HG02798 (cell line): Measurements from ENCODE around the gene ZNF778.

Source experiments
- ATAC-seq: cut with Tn5 transposase; IDR thresholded peaks from one replicate; pipeline ENCODE4 v1.9.1; 2021; ENCODE audit warnings: mild to moderate bottlenecking; ENCODE audit not compliant: unreplicated experiment, poor library complexity

Gene ZNF778

DNA sequence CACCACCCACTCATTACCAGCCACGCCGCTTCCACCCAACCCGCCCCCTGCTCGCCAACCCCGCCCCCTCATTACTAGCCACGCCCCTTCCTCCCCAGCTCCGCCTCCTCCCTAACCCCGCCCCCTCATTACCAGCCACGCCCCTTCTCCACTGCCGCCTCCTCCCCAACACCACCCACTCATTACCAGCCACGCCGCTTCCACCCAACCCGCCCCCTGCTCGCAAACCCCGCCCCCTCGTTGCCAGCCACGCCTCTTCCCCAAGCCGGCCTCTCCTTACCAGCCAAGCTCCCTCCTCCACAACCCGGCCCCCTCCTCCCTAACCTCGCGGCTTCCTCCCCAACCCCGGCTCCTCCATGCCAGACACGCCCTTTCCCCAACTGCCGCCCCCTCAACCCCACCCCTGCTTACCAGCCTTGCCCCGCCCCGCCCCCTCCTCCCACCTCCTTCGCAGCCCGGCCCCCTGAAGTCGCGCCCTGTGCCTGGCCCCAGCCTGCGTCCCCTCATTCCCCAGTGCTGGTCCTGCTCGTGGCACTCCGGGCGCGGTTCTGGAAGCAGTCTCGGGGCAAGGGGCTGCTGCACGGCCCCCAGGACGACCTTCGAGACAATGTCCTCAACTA, 24.4 kb upstream of the ZNF778 start:
- no peak for ATAC-seq

DNA sequence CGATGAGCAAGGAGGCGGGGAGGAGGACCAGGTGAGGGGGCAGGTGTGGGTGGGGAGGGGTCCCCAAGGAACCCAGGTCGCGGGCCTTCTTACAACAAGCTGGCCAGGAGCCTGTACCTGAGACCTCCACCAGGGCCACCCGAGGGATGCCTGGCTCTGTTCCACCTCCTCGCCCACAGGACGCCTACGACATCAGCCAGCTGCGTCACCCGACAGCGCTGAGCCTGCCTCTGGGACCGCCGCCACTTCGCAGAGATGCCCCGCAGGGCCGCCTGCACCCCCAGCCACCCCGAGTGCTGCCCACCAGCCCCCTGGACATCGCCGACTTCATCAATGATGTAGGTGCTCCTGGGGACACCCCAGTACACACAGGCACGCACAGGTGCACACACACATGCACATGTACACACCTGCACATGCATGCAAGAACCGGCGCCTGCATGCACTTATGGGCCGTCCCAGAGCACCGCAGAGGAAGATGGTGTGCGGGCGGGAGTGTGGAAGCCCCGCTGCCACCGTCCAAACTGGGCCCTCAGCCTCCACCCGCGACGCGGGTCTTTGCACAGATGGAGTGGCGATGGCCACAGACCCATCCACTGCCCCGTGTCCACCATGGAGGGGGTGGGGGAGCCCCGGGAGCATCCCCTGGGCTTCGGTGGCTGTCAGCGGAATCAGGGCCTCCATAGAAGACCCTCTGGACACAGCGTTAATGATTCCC, 23.8 kb upstream of the ZNF778 start:
- ATAC-seq: no peak

DNA sequence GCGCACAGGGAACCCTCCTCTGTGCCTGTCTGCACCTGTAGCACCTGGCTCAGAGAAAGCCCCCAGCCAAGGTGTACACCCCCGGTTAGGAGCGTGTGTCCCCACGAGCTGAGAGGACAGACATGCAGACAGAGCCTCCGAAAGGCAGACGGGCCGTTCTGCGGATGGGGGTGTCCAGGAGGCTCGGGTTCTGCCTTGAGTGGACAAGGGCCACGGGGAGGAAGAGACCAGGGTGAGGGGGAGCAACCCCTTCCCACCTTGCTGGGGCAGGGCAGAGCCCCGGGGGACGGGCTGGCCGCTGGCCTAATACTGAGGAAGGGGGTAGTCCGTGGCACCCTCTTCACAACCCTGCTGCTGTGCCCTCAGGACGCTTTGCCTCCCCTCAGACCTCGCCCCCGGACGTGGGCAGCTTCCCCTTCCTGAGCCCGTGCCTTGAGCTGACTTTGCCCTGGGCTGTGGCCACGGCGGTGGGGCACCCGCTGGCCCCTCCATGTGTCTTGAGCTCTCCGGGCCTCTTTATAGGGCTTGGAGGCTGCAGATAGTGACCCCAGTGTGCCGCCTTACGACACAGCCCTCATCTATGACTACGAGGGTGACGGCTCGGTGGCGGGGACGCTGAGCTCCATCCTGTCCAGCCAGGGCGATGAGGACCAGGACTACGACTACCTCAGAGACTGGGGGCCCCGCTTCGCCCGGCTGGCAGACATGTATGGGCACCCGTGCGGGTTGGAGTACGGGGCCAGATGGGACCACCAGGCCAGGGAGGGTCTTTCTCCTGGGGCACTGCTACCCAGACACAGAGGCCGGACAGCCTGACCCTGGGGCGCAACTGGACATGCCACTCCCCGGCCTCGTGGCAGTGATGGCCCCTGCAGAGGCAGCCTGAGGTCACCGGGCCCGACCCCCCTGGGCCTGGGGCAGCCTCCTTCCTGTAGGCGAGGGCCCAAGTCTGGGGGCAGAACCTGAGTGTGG, 22.9 kb upstream of the ZNF778 start:
- ATAC-seq: no peak

DNA sequence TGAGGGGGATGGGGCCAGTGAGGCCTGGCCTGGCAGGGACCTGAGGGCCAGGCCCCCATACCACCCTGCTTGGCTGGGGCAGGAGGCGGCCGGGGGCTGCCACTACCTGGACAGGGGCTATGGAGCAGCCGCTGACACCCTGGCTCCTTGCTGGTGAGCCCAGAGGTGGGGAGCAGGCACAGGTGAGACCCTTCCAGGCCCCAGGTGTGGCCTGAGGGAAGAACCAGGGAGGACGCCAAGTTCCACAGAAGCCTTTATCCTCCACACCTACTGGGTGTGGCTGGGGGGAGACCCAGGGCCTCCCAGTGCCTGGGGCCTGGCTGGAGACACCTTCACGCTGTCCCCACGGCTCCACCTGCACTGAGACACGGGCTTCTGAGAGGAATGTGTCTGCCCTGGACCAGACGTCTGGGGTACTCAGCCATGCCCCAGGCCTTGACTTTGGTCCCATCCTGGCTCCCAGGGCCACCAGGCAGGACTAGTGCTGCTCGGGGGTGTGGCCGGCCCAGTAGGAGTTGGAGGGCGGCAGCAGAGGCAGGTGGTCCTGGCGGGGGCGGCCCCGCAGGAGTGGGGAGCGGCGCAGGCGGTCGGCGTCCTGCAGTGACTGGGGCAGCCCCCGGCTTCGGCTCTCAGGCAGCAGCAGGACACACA, 21.9 kb upstream of the ZNF778 start:
- no peak for ATAC-seq

DNA sequence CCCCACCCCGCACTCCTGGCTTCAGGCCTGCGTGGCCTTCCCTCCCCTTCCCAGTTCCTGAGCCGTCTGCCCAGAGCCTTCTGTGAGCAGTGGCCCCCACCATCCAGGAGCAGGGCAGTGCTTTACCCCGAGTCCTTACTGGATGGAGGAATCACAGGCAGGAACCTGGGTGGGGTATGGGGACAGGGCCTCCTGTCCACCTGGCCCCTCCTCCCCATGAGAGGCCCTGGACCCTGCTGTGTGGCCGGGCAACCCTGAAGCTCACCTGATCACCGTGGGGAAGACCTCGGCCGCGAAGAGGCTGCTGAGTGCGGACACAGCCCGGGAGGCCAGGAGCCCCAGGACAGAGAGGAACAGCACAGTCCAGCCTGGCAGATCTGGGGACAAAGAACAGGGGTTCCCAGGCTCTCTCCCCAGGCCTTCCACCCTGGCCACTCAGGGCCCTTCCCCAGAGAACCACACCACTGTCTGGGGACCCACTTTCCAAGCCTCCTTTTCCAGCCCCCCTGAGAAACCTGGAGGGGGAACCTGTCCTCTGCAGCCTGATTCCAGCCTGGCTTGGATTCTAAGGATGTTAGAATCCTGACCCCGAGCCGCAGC, 20.4 kb upstream of the ZNF778 start:
- no peak for ATAC-seq

DNA sequence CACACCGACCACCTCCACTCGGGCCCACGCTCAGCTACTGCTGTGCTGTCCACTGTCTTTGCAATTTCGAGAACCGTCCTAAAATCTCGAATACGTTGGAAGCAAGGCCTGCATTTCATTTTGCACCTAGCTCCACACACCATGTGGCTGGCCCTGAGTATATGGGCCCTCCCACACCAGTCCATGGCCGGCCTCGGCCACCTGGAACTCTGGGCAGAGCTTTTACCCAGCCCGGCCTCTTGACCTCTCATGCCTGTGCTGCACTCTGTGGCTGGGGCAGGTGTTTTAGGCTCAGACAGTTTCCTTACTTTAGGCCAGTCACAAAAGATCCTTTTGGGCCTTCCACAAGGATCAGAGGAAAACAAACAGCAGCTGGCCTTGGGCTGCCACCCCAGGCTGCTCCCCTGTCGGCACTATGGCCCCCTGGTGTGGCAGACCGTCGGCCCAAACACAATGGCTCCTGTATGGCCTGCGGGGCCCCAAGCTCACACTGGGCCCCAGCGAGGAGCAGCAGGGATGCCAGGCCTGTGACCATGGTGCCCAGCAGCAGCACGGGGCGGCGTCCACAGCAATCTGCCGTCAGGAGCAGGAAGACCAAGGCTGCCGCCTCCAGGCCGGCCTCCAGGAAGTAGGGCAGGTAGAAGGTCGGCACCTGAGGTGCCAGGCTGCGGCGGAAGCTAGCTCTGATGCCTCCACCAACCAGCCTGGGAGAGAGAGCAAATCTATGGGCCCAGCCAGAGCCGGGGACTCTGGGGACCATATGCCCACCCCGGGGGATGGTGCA, 19.7 kb upstream of the ZNF778 start:
- no peak for ATAC-seq

DNA sequence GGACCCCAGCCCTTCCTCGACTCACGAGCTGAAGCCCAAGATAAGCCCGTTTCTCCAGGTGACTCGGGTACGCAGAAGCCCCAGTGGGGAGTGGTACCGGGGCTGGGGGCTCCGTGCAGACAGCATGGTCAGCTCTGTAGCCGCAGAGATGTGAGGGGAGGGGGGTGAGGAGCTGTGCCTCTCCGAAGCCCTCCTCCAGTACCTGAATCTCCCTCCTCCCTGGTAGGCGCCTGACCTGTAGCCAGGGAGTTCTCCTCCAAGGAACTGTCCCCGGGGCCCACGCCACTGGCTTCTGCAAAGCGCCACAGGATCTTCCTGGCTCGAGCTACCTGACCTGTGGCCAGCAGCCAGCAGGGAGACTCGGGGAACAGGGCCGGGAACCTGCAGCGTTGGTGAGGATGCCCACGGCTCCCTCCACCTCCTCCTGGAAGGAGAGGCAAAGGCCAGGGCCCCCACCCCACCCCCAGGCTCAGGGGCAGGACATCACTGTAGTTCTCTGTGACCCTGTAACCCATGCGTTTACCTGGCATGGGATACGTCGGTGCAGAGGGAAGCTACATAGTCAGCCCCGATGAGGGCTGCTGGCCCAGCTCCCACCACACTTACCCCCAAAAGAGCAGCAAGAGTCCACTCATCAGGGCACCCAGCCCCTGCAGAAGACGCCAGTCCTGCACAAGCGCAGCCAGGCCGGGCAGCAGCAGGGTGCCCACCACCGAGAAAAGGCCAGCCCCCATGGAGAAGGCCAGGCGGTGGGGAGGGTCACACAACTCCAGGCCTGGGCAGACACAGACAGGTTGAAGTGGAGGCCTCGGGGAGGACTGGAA, 18.9 kb upstream of the ZNF778 start:
- no peak for ATAC-seq

DNA sequence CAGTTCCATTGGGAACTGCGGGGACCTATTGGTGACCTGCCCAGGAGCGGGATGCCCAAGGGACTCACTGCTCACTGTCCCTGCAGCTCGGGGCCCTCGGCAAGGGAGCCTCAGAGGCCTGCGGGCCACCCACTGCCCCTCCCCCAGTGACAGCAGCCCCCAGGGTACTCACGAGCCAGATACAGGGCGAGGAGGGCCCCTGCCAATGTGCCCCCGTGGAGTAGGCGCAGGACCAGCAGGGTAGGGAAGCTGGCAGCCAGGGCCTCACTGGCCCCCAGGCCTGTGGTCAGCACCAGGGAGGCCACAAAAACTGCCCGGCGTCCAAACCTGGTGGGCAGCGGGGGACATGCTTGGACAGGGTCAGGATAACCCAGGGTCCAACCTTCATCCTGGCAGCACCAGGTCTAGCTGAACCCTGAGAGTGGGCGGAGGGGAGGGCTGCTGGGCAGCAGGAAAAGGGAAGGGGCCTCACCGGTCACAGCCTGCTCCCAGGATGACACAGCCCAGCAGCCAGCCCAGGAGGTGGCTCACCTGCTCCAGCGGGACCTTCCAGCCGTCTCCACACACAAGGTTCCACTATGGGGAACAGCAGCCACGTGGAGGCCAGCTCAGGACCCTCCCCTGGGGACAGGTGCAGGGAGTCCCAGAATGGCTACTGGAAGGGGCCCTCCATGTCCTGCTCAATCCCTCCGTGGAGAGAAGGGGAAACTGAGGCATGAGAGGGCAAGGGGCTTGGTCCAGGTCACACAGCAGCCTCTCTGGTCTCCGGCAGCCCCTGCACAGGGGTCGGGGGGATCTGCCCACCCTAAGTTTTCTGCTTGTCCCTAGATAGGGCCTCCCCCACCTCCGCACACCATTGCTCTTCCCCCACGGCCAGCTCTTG, 18.0 kb upstream of the ZNF778 start:
- ATAC-seq: no peak

DNA sequence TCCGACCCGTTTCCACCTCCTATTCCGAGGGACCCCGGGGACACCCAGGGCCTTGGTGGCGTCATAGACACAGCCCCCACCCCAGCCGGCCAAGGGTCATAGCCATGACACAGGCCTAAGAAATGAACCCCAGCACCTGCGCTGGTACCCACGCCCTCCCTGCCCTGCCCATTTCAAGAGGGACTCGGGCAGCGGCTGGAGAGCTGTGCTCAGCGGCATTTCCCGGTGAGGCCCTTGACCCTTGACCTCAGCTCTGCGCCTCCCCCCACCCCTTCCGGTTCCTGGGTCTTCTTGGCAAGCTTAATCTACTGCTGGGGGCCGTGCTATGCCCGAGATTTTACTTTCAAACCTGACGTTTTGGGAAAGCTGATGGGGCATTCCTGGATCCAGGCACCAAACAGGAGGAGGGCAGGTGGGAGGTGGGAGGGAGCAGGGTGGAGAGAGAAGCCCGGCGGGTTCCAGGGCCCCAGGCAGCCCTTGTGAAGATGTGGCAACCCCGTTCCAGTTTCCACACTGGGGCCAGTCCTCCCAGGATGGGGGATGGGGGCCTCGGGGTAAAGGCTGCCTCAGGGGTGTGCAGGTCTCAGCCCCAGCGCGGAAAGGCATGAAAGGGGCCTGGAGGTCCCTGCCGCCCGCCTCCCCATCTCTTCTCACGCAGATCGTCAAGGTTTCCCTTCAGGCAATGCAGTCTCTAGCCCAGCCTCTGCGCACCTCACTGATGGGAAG, 17.2 kb upstream of the ZNF778 start, which contains the start of gene SLC22A31:
Gene SLC22A31, minus strand, starts transcription at position 414 of the 726 bp plus-strand sequence. Its CDS starts 36 bp downstream, at position 378.
- ATAC-seq: no peak

DNA sequence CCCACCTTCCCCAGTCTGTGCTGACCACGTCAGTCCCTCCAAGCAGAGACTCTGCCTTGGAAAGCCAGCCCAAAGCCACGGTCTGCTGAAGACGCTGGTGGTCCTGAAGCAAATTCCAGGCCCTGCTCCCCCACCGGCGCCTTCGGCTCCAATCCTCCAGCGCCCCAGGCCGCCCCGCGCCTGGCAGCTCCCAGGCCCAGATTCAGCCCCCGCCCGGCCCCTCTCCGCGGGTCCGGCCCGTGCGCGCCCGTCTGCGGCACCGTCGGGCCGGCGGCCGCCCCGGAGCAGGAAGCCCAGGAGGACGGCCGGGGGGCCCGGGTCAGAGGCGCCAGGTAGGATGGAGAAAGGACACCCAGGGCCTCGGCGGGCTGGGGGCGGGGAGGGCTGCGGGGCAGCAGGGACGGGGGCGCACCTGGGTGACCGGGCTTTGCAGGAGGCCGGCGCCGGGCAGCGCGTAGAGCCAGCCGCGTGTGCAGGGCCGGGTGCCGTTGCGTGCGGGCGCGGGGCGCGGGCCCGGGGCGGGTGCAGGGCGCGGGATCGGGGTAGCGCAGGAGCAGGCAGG, 16.6 kb upstream of the ZNF778 start:
- ATAC-seq: no peak

DNA sequence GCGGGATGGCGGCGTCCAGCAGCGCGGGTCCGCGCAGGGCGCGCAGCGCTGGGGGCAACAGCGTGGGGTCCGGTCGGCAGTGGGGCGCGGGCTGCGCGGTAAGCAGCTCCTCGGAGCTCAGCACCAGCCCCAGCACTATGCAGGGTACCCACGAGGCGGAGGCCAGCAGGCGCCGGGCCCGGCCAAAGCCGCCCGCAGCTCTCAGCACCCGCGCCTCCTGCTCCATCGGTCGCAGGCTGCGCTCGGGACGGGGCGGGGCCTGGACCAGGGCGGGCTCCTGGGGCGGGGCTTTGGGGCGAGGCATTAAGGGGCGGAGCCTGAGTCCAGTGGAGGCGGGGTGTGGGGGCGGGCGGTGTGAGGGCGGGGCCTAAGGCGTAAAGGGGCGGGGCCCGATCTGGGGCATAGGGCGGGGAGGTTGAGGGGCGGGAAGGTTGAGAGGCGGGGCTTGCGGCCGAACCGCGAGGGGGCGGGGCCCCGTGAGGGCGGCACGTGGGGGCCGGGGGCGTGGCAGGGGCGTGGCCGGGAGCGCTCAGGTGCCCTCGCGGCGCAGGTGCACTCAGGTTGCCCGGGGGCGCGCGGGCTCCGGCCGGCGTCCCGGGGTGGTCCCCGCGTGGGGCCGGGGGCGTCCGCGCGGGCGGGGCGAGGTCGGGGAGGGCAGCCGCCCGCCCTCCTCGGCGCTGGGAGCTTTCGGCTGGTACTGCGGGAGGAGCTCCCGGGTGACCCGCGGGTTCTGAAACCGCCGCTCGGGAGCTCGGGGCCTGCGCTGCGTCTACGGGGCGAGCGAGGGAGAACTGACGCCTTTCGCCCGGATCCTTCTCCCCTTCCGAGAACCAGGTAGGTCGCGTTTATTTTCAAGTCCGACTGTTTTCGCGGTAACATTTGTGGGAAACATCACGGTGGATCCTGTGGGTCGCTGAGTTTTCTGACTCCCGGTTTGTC, 15.8 kb upstream of the ZNF778 start:
- peak; percentile 39 for ATAC-seq

DNA sequence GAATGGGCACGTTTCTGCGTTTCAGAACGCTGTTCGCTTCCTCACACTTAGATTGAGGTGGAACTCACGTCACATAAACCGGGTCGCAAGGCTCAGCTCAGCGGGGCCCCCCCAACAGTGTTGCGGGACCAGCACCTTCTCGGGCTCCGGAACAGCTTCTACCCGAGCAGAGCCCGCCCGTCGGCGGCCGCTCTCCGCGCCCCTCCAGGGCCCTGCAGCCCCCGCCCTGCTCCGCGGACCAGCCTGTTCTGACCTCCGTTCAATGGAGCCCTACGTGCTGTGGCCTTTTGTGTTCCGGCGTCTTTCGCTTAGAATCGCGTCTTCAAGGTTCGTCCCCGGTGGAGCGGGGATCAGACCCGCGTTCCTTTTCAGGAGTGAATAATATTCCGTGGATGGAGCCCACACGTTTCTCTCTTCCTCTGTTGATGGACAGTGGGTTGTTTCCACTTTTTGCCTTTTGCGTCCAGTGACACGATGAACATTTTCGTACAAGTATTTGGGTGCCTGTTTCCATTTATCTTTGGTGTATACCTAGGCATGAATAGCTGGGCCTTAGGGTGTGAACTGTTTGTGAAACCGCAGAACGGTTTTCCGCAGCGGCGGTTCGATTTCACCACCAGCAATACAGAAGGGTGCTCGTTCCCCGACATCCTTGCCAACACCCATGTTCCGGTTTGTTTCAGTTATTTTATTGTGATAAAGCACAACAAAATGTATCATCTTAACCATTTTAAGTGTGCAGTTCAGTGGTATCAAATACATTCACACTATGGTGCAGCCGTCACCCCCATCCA, 14.9 kb upstream of the ZNF778 start:
- no peak for ATAC-seq

DNA sequence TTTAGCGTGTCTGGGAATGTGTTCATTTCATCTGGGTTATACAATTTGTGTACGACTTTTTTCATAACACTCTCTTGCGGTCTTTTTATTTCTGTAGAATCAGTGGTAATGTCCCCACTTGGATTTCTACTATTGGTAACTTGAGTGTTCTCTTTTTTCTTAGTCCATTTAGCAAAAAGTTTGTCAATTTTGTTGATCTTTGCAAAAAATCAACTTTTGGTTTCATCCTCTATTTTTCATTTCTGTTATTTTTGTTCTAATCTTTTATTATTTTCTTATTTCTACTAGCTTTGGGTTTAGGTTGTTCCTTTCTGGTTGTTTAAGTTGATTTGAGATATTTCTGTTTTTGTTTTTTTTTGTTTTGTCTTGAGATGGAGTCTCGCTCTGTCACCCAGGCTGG, 9.5 kb upstream of the ZNF778 start:
- ATAC-seq: no peak

DNA sequence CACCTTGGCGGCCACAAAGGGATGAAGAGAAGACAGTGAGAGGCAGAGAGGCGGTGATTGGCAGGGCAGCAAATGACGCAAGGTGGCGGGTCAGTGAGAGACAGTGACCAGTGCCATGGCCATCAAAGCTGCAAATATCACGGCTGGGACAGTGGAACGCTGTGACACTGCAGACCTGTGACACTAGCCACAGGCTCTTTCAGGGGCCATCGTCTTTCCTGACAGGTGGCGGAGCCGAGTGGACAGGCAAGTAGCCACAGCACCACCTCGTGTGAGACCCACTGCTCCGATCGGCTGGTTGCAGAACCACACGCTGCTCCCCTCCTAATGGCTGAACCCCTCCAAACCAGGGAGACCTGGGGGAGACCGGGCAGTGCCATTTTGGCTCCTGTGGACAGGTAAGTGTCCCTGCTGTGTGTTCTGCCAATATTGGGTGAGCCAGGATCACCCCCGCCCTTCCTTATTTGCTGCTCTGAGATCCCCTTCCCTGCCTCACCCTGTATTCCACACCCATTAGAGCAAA, 7.9 kb upstream of the ZNF778 start:
- no peak for ATAC-seq
